ENCODE measurements around the gene CPAMD8. TPM values are rescaled to one million over a fixed set of nuclear protein-coding genes. Genes with fewer than 3 reads are reported as not detected.

The CPAMD8 gene
- total and polyA plus RNA-seq, 2 of the 8 experiments (the other 6 are each of a cell fraction or from before 2014, with no cell fraction given), result 6.1 to 9.2 TPM

DNA sequence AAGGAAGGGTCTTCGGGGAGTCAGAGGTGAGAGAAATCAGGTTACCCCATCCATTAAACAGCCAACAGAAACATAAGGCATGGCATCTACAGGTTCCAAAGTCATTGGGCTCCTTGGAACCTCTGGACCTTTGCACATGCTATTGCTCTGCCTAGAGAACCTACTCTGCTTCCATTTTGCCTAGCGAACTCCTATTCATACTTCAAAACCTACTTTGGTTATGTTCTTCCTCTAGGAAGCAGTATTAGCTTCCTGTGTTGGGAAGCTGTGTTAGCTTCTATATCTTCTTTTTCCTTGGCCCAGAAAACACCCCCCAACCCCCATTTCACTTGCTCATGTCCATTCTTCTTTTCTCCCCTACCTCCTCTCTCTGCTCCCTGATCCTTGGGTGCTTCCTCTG lies 98.3 kb downstream of the CPAMD8 start:
- FAIRE-seq (no peak), DNase-seq (ENCODE audit: low read depth in 1 of 2, low spot score in 2 of 2) (no peak)
- Histone ChIP-seq H3K4me3 (ENCODE audit: extremely low read depth in 1 of 4, insufficient read depth in 2 of 4, low read depth in 3 of 4, low read length in 4 of 4) (no peak overlapping the region), H2AFZ (ENCODE audit: low read length) (no peak overlapping the region), H2BK120ac (replicated peaks; ENCODE audit: low read depth, low read length) (no peak overlapping the region), H3K23me2 (ENCODE audit: low read depth, low read length) (no peaks in the 10 kb centered on the region), H3K27me3 (replicated peaks in 1 of 4; ENCODE audit: control insufficient read depth in 3 of 4, extremely low read depth in 1 of 4, insufficient read depth in 3 of 4, low read length in 3 of 4) (no peaks in the 10 kb centered on the region), H4K20me1 (replicated peaks in 1 of 2; ENCODE audit: control insufficient read depth in 1 of 2, insufficient read depth in 2 of 2, low read length in 2 of 2) (no peaks in the 10 kb centered on the region), H3K9me3 (ENCODE audit: insufficient read depth in 2 of 2, low read depth in 1 of 2, low read length in 1 of 2) (peaks cover 8 to 9% of the 10 kb centered on the region in 2 experiments; a peak in 2 of 4 replicates), H3K27ac (ENCODE audit: low read depth, low read length) (no peak overlapping the region), H3K9ac (replicated peaks in 1 of 4; ENCODE audit: extremely low read depth in 1 of 4, low read depth in 3 of 4, low read length in 3 of 4) (no peak overlapping the region), H3K23ac (ENCODE audit: insufficient read length) (no peak overlapping the region), H3K79me2 (ENCODE audit: control insufficient read depth in 1 of 2, insufficient read depth in 2 of 2, low read length in 2 of 2) (no peaks in the 10 kb centered on the region), H4K5ac (ENCODE audit: insufficient read length, low read depth, low read length) (no peak overlapping the region), H3K4me1 (replicated peaks in 1 of 4; ENCODE audit: control insufficient read depth in 3 of 4, insufficient read depth in 4 of 4, low read length in 3 of 4) (no peaks in the 10 kb centered on the region), H2BK12ac (ENCODE audit: low read depth, low read length) (no peak overlapping the region), H3K4ac (replicated peaks; ENCODE audit: insufficient read length, low read depth, low read length) (no peak overlapping the region), H3K18ac (ENCODE audit: extremely low read depth, low read length) (no peak overlapping the region), H4K91ac (replicated peaks; ENCODE audit: insufficient read length, low read length) (no peak overlapping the region), H2AK5ac (ENCODE audit: low read depth, low read length) (no peak overlapping the region), H3K36me3 (ENCODE audit: control insufficient read depth in 2 of 4, insufficient read depth in 4 of 4, low read length in 3 of 4) (no peaks in the 10 kb centered on the region), H2BK15ac (ENCODE audit: low read length) (no peak overlapping the region), H3K79me1 (ENCODE audit: low read depth, low read length) (no peaks in the 10 kb centered on the region), H2BK5ac (ENCODE audit: low read depth, low read length) (no peak overlapping the region), H3K56ac (replicated peaks; ENCODE audit: insufficient read length, low read depth, low read length) (no peak overlapping the region), H3K4me2 (ENCODE audit: insufficient read depth in 1 of 2, low read depth in 2 of 2, low read length in 2 of 2) (no peak overlapping the region), H3K14ac (ENCODE audit: insufficient read length) (no peak overlapping the region), H2BK20ac (ENCODE audit: low read length) (no peak overlapping the region), H4K8ac (ENCODE audit: extremely low read depth, insufficient read depth, low read length) (no peak overlapping the region)
- no peak for TF ChIP-seq TEAD4 (IDR thresholded peaks at IDR 0.05; ENCODE audit: low read depth, low read length)
- no peak for TF ChIP-seq CBX5 (IDR thresholded peaks at IDR 0.05; ENCODE audit: low read depth, low read length)
- TF ChIP-seq KDM5A (IDR thresholded peaks at IDR 0.05; ENCODE audit: low read length), result no peak
- no peak for TF ChIP-seq ZNF274 (IDR thresholded peaks at IDR 0.05; ENCODE audit: borderline replicate concordance, extremely low read depth, low read length)
- TF ChIP-seq YY1 (IDR thresholded peaks at IDR 0.05; ENCODE audit: low read depth, low read length), result no peak
- TF ChIP-seq MAFK (IDR thresholded peaks at IDR 0.05; ENCODE audit: low read depth, low read length), result no peak
- TF ChIP-seq SIX5 (IDR thresholded peaks at IDR 0.05; ENCODE audit: low read depth, low read length), result no peak
- no peak for TF ChIP-seq RBBP5 (IDR thresholded peaks at IDR 0.05; ENCODE audit: borderline replicate concordance, low read depth, low read length)
- POLR2A ChIA-PET (ENCODE audit: partially characterized antibody), result no interaction called here
- WGBS, 2 experiments (ENCODE audit: extremely low coverage in 1 of 2, insufficient coverage in 1 of 2, insufficient read length in 1 of 2, insufficient replicate concordance in 2 of 2, low coverage in 1 of 2, low lambda C conversion rate in 2 of 2, missing lambda C conversion rate in 1 of 2), result 87% methylated on average over 2 of the region's 2 CpGs; no CpG with 5 or more reads in 1 of the 2 experiments
- CTCF ChIA-PET (ENCODE audit: partially characterized antibody), result no interaction called here

Data from H1 (cell line).